Ovary (tissue), 9 donors: ENCODE measurements around the gene ARHGEF19. TPM values are rescaled to one million over a fixed set of nuclear protein-coding genes. Genes with fewer than 3 reads are reported as not detected.
A peak's percentile ranks its signal among the peaks of the same experiment; 100 is the strongest.

ENCODE experiments used
- DNase-seq, 5 donors: peaks; one replicate each; pipeline ENCODE4 v3.0.0-alpha.2; 2019 to 2020
- H3K27ac ChIP-seq, 2 donors: fragments of 200-600 bp; one replicate each; pipeline versions ENCODE4 v1.5.1 to v1.8.0; 2019 to 2022
- H3K27me3 ChIP-seq: fragments of 200-600 bp; one replicate; pipeline ENCODE4 v1.8.0; 2022
- H3K36me3 ChIP-seq: fragments of 200-600 bp; sonication (generic); one replicate; pipeline ENCODE4 v1.5.1; 2019
- H3K4me1 ChIP-seq: one replicate; pipeline ENCODE4 v1.8.1; 2013; ENCODE audit warnings: mild to moderate bottlenecking, moderate library complexity; ENCODE audit not compliant: insufficient read depth
- H3K4me3 ChIP-seq: fragments of 200-600 bp; sonication (generic); one replicate; pipeline ENCODE4 v1.5.1; 2017
- H3K9me3 ChIP-seq, 2 donors: fragments of 200-600 bp in 1 of 2; sonication (generic) in 1 of 2; one replicate each; pipeline versions ENCODE4 v1.5.1 to v1.8.1; 2013 to 2019; ENCODE audit warnings: mild to moderate bottlenecking in 1 of 2, moderate library complexity in 1 of 2
- CTCF ChIP-seq, 3 donors: fragments of 450-650 bp in 2 of 3; fragments of 200-600 bp in 1 of 3; IDR thresholded peaks; one replicate each; pipeline versions ENCODE4 v1.5.1 to v1.8.0; 2016 to 2022; ENCODE audit warnings: antibody characterized with exemption in 3 of 3, mild to moderate bottlenecking in 1 of 3
- EP300 ChIP-seq: sonication (generic); formaldehyde crosslinking; IDR thresholded peaks from one replicate; pipeline ENCODE4 v1.6.1; 2017; ENCODE audit warnings: antibody characterized with exemption
- POLR2A ChIP-seq: fragments of 450-650 bp; IDR thresholded peaks from one replicate; pipeline ENCODE4 v1.6.1; 2017; ENCODE audit warnings: antibody characterized with exemption, mild to moderate bottlenecking, moderate library complexity
- WGBS, 3 donors: extraction: QIAGEN DNeasy Blood & Tissue Kit in 1 of 3; methylation state at CpG; one replicate each; pipeline versions ENCODE4 v1.1.5 to v1.1.7; 2013 to 2017; 5-methylcytosine and 5-hydroxymethylcytosine counted together
- intact Hi-C, 4 donors: fragments of 100-400 bp; cut with DNase I; formaldehyde crosslinking; loops; one replicate each; pipeline versions ENCODE4 v1.11.0 to v1.15.1; 2022 to 2023
- polyA plus RNA-seq, 2 donors: library from polyadenylated mRNA; stranded (reverse); fragments of 200-250 nt in 1 of 2; fragments of 350-450 nt in 1 of 2; fragmentation: Illumina TruSeq in 1 of 2; extraction: RNeasy Lipid Tissue Mini Kit (QIAGEN cat#74804) in 1 of 2; gene quantifications; one replicate each; pipeline ENCODE4 v1.2.3, GENCODE V29; 2013 to 2014
- total RNA-seq, 7 donors: library from RNA; depleted of rRNA in 2 of 7; stranded (reverse); fragments of >200 nt in 2 of 7; fragmentation: NEBNext Ultra II Directional in 3 of 7; extraction: Animal tissue kit (Norgen Biotek cat#: 25700) in 3 of 7; gene quantifications; one replicate each; pipeline versions ENCODE4 v1.1.0 to v1.2.4, GENCODE V29; 2016 to 2023
- donor health status: DM: no; HTN: no; CAD: no; lungs with moderate emphysema.
- donor health status: DM: no; HTN: no; CAD: no.
- donor health status: Bipolar disorder and iron deficiency.
- donor health status: DM: yes; HTN: yes; CAD: no.
- donor health status: DM: no; HTN: no; CAD: no.
- donor health status: DM: yes; HTN: yes; CAD: no.

The ARHGEF19 gene
- total and polyA plus RNA-seq, 9 donors = 2.3 to 30.4 (median 14.6) TPM

DNA sequence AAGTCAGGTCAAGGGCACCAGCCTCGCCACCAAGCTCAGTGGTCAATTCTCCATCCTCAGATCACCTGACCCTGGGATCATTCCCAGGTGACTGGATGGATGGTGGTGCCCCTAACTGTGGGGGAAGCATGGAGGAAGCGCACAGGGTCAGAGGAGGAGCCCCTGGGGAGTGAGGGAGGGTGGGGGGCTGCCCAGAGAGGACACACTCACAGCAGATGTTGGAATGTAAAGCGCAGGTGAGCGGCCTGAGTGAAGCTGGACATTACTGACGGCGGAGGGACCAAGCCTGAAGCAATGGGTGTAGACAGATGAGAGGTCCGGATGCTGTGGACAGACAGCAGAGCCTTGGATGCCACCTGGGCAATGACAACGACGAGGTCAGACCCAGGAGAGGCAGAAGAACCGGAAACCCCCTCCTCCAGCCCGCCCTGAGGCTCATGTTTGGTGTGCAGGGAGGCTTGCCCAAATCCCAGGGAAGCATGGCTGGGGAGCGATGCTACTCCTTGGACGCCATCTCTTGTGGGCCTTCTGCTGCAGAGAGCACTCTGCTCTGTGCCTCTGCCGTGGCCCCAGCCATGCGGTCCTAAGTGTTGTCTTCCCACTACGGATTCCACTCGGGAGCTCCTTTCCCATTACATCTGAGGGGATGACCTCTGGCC lies 30.2 kb upstream of the ARHGEF19 start:
- Histone ChIP-seq H3K27ac (no peak overlapping the region), H3K36me3 (no peaks in the 10 kb centered on the region), H3K9me3 (no peaks in the 10 kb centered on the region), H3K27me3 (no peaks in the 10 kb centered on the region), H3K4me1 (peaks cover 12% of the 10 kb centered on the region), H3K4me3 (no peak overlapping the region)
- TF ChIP-seq EP300 (no peak), CTCF (IDR thresholded peaks at IDR 0.05) (no peak), POLR2A (no peak)
- DNase-seq = no peak
- intact Hi-C loops = loop anchor here in 2 of 4 donors (5.0 to 10.0 kb wide), 3 partner anchors 40 to 120 kb away; partner anchors contain the start of gene FBXO42 (in 1 of the 2)
- WGBS, 3 donors = 72 to 82% (median 77%) methylated on average over 17 of the region's 17 CpGs

DNA sequence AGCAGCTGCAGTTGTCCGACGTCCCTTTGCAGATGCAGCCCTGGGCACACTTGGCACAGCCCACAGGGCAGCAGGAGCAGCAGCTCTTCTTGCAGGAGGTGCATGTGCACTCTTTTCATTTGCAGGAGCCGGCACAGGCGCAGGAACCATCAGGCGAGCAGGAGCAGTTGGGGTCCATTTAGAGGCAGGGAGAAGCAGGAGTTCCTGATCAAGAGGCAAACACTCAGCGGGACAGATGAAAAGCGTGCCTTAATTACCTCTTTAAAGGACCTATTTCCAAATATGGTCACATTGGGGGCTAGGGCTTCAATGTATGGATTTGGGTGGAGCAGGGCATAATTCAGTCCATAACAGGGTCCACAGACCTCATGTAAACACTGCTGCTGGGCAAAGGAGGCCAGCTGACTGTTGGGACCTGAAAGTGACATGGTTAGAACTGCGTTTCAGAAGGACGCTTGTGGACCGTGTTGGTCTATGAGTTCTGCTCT lies 28.8 kb upstream of the ARHGEF19 start:
- Histone ChIP-seq H3K27ac (no peak overlapping the region), H3K27me3 (no peaks in the 10 kb centered on the region), H3K4me1 (peaks cover 9% of the 10 kb centered on the region), H3K4me3 (no peak overlapping the region), H3K9me3 (no peaks in the 10 kb centered on the region), H3K36me3 (no peaks in the 10 kb centered on the region)
- peak in 1 of 5 donors; percentile 24 for DNase-seq
- intact Hi-C loops = loop anchor here in 2 of 4 donors (5.0 to 10.0 kb wide), 3 partner anchors 39 to 121 kb away; partner anchors contain the start of gene FBXO42 (in 1 of the 2)
- WGBS, 3 donors = 71 to 81% (median 71%) methylated on average over 10 of the region's 10 CpGs
- TF ChIP-seq POLR2A (no peak), EP300 (no peak), CTCF (IDR thresholded peaks at IDR 0.05) (no peak)

DNA sequence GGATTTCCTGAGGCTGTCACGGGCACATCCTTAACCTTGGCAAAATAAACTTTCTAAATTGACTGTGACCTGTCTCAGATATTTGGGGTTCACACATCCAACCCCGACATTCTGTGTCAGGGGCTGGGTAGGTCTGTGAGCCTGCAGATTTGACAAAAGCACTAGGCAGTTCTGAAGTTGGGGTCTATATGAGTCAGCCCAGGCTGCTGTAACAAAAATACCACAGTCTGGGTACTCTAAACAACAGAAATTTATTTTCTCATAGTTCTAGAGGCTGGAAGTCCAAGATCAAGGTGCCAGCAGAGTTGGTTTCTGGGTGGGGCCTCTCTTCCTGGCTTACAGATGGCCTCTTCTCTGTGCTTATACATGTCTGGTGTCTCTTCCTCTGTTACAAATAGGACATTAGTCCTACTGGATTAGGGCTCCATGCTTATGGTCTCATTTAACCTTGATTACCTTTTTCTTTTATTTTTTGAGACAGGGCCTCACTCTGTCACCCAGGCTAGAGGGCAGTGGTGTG lies 27.6 kb upstream of the ARHGEF19 start:
- peaks cover 10% of the 10 kb centered on the region for H3K4me1 ChIP-seq
- 83 to 94% (median 87%) methylated on average over 2 of the region's 2 CpGs for WGBS, 3 donors
- intact Hi-C loops = loop anchor here in 2 of 4 donors (5.0 to 10.0 kb wide), 3 partner anchors 38 to 122 kb away; partner anchors contain the start of gene FBXO42 (in 1 of the 2)

DNA sequence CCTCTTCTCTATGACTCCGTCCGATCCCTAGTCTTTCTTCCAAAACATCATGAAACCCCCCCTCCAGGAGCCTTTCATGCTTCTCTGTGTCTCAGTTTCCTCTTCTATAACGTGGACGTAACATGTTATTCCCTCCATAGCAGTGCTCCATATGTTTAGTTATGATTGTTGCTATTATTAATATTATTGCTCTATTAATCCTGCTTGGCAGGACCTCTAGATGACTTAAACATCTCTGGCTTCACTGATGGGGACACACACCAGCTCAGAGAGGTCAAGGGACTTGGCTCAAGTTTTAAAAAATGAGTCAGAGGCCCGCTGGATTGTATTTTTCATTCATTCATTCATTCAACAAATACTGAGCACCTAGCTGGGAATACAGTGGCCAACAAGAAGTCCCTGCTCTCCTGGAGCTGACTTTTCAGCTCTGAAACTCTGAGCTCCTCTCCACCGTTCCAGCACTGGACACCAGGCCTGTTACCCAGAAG lies 24.9 kb upstream of the ARHGEF19 start:
- TF ChIP-seq EP300 (no peak), POLR2A (no peak), CTCF (IDR thresholded peaks at IDR 0.05) (no peak)
- Histone ChIP-seq H3K4me1 (peaks cover 5% of the 10 kb centered on the region), H3K27me3 (no peaks in the 10 kb centered on the region), H3K9me3 (no peaks in the 10 kb centered on the region), H3K4me3 (peak overlapping the region; percentile 50), H3K27ac (peak overlapping the region; percentile 68 to 74), H3K36me3 (no peaks in the 10 kb centered on the region)
- WGBS, 3 donors = 17 to 22% (median 19%) methylated on average over 6 of the region's 6 CpGs
- intact Hi-C loops = no loop called here
- no peak for DNase-seq

More for the DNA sequence above, 27.6 kb upstream of the ARHGEF19 start:
- Histone ChIP-seq H3K27ac (no peak overlapping the region), H3K27me3 (no peaks in the 10 kb centered on the region), H3K9me3 (no peaks in the 10 kb centered on the region), H3K36me3 (no peaks in the 10 kb centered on the region), H3K4me3 (no peak overlapping the region)
- TF ChIP-seq CTCF (IDR thresholded peaks at IDR 0.05) (no peak), EP300 (no peak), POLR2A (no peak)
- DNase-seq = no peak
